ENCODE measurements around the gene EDEM2. TPM values are rescaled to one million over a fixed set of nuclear protein-coding genes. Genes with fewer than 3 reads are reported as not detected.
"Not testable (repeated sequence)": the region's sequence is repeated elsewhere in the genome, so short reads cannot be mapped to it uniquely, and the experiment has no call there.

EDEM2 gene
- total and polyA plus RNA-seq, 8 donors: 17.6 to 48.7 (median 20.8) TPM

DNA sequence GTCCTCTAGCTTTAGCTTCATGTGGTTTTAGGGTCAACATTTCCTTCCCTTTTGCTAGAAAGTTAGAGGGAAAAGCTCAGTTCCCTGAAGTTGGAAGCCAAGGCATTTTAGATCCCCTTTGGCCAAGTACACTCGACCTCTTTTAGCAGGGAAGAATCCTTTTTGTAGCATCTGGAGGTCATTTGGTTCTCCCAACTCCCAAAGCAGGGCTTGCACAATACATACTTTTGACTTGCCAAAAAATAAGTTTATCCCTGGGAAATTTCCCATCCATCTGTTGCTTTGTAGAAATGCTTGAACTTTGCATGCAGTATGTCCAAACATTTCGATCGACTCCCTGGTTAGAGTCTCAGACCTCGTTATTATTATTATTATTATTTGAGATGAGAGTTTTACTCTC lies 4.6 kb upstream of the EDEM2 start:
- H3K36me3 ChIP-seq: no peaks in the 10 kb centered on the region
- no peak overlapping the region for H3K27ac ChIP-seq
- no peak for ATAC-seq
- TF ChIP-seq, protein P1, sequence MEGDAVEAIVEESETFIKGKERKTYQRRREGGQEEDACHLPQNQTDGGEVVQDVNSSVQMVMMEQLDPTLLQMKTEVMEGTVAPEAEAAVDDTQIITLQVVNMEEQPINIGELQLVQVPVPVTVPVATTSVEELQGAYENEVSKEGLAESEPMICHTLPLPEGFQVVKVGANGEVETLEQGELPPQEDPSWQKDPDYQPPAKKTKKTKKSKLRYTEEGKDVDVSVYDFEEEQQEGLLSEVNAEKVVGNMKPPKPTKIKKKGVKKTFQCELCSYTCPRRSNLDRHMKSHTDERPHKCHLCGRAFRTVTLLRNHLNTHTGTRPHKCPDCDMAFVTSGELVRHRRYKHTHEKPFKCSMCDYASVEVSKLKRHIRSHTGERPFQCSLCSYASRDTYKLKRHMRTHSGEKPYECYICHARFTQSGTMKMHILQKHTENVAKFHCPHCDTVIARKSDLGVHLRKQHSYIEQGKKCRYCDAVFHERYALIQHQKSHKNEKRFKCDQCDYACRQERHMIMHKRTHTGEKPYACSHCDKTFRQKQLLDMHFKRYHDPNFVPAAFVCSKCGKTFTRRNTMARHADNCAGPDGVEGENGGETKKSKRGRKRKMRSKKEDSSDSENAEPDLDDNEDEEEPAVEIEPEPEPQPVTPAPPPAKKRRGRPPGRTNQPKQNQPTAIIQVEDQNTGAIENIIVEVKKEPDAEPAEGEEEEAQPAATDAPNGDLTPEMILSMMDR (IDR thresholded peaks at IDR 0.05): no peak
- no peaks in the 10 kb centered on the region for H3K27me3 ChIP-seq
- H3K4me1 ChIP-seq: peaks cover 0 to 10% of the 10 kb centered on the region in 2 donors
- no peaks in the 10 kb centered on the region for H3K9me3 ChIP-seq
- DNase-seq: peak in 2 of 4 donors; percentile 71 to 75
- no peak overlapping the region for H3K4me3 ChIP-seq
- intact Hi-C loops (cut with DNase I): no loop called here

DNA sequence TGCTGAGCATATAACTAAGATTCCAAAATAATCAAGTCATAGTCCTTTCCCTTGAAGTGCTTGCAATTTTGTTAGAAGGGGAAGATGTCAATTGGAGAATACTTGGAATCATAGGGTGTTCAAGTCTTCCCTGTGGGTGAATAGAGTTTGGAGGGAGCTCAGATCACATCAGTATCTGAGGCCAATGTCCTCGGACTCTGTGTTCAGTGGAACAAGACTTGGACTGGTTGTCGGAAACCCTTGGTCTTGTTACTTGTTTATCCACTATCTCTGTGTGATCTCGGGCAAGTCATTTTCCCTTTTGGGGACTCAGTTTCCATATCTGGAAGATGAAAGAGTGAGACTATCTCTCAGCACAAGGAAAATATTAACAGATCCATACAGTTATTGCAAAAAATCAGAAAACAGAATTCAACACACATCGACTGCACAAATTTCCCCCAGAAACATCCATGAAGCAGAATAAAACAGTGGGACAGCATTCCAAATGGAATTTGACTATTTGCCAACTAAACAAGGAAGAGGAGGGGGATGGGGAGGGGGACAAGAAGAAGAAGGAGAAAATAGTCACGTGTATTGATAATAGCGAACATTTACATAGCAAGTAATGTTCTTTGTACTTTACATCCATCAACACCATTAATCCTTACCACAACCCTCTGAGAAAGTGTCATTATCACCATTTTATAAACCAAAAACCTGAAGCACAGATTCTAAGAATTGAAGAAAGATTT lies 3.9 kb upstream of the EDEM2 start:
- ATAC-seq (no peak), DNase-seq (no peak)
- intact Hi-C loops (cut with DNase I): no loop called here
- Histone ChIP-seq H3K4me1 (peaks cover 0 to 16% of the 10 kb centered on the region in 2 donors), H3K27me3 (no peaks in the 10 kb centered on the region), H3K4me3 (no peak overlapping the region), H3K36me3 (no peaks in the 10 kb centered on the region), H3K27ac (no peak overlapping the region), H3K9me3 (no peaks in the 10 kb centered on the region)
- TF ChIP-seq, protein P1 (IDR thresholded peaks at IDR 0.05): no peak

- intact Hi-C loops (cut with DNase I): loop anchor here in 1 of 2 donors (5.0 kb wide), 1 partner anchor 60 kb away; no protein-coding TSS in a partner anchor
- DNase-seq: peak in 1 of 4 donors; percentile 49
- Histone ChIP-seq H3K36me3 (peaks cover 0 to 15% of the 10 kb centered on the region in 2 donors), H3K4me1 (peaks cover 0 to 39% of the 10 kb centered on the region in 2 donors), H3K27ac (peak overlapping the region; percentile 86 to 88), H3K4me3 (peak overlapping the region; percentile 80 to 88)
- H3K27me3 ChIP-seq, H3K9me3 ChIP-seq: not testable (repeated sequence)
- ATAC-seq: peak; percentile 33
Measured at GRCh38 chr20:35147575-35148071, 487 bp upstream of the EDEM2 start.

DNA sequence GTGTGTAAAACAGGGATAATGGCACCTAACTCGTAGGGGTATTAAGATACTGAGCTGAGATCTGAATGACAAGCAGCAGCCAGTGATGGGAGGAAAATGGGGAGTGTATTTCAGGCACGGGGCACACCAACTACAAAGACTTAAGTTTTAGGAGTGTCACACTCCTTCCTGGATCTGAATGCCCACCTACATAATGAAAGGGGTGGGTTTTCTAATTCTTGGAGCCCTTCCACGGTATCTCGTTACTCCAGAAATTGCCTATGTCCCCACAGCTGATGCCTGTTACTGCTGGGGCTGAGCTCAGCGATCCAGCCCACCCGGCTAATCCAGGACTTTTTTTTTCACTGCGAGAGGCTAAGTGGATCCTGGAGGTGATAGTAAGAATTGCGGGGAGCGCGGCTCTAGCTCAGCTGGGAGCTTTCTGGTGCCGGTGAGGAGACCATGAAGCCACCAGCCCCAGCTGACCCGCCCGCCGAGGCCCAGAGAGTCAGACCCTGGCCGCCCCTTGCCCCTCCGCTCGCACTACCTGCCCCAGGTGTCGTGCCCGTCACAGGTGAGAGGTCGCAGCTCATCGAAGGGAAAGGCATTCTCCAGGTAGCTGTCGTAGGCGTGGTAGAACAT lies 727 bp downstream of the EDEM2 start:
- H3K27ac ChIP-seq: peak overlapping the region; percentile 86 to 88
- H3K9me3 ChIP-seq: no peaks in the 10 kb centered on the region
- H3K27me3 ChIP-seq: no peaks in the 10 kb centered on the region
- peak overlapping the region; percentile 80 to 88 for H3K4me3 ChIP-seq
- ATAC-seq (peak; percentile 45), DNase-seq (peak in 1 of 4 donors; percentile 82)
- H3K4me1 ChIP-seq: peaks cover 0 to 39% of the 10 kb centered on the region in 2 donors
- TF ChIP-seq, protein P1 (IDR thresholded peaks at IDR 0.05): no peak
- peaks cover 0 to 27% of the 10 kb centered on the region in 2 donors for H3K36me3 ChIP-seq
- intact Hi-C loops (cut with DNase I): loop anchor here in 1 of 2 donors (5.0 kb wide), 1 partner anchor 61 kb away; no protein-coding TSS in a partner anchor

DNA sequence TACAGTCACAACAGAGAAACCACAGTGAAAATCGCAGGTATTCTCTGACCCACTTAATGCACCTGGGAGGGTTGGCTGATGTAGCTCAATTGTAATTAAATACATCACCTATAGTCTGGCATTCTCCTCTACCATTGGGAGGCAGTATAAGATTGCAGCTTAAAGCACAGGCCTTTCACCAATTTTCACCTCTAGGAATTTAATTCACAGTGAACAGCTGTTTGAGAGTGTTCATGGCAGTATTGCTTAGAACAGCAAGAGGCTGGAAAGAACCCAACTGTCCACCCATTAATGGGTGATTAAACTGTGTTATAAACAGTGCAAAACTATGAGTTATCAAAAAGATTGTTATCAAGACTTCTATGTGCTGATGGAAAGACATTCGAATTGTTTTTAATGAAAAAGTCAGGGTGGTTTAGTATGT lies 2.0 kb downstream of the EDEM2 start:
- H3K4me3 ChIP-seq: no peak overlapping the region
- DNase-seq: peak in 2 of 4 donors; percentile 72 to 82
- TF ChIP-seq, protein P1 (IDR thresholded peaks at IDR 0.05): peak; percentile 38 to 39
- intact Hi-C loops (cut with DNase I): loop anchor here in 1 of 2 donors (5.0 kb wide), 1 partner anchor 62 kb away; no protein-coding TSS in a partner anchor
- H3K27ac ChIP-seq: peak overlapping the region in 1 of 2 donors; percentile 88
- ATAC-seq: peak; percentile 40
- peaks cover 0 to 40% of the 10 kb centered on the region in 2 donors for H3K36me3 ChIP-seq
- H3K4me1 ChIP-seq: peaks cover 0 to 39% of the 10 kb centered on the region in 2 donors
- no peaks in the 10 kb centered on the region for H3K9me3 ChIP-seq
- H3K27me3 ChIP-seq: no peaks in the 10 kb centered on the region
